ENCODE data around the gene RAPSN. TPM values are rescaled to one million over a fixed set of nuclear protein-coding genes. Genes with fewer than 3 reads are reported as not detected.
"Not testable (repeated sequence)": the region's sequence is repeated elsewhere in the genome, so short reads cannot be mapped to it uniquely, and the experiment has no call there.

RAPSN gene
- total and polyA plus RNA-seq, 5 donors from 2014 or later = 1.7 TPM; not detected in 4

DNA sequence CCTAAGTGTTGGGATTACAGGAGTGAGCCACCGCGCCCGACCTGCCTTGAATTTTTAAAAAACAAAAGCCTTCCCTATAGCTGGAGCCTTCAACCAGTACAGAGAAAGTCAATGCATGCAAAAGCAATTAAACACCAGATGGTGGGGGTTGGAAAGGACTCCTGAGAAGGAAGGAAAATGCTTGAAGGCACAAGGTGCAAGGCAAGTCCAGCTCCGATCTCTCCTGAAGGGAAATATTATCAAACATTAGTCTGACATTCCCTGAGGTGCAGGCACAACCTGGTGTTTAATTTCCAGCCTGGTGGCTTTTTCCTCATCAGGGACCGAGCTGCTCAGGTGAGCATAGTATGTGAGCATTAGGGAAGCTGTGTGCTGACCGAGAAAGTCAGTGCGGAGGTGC, 12.9 kb upstream of the RAPSN start:
- no peaks in the 10 kb centered on the region for H3K27me3 Mint-ChIP-seq
- no peak for DNase-seq

DNA sequence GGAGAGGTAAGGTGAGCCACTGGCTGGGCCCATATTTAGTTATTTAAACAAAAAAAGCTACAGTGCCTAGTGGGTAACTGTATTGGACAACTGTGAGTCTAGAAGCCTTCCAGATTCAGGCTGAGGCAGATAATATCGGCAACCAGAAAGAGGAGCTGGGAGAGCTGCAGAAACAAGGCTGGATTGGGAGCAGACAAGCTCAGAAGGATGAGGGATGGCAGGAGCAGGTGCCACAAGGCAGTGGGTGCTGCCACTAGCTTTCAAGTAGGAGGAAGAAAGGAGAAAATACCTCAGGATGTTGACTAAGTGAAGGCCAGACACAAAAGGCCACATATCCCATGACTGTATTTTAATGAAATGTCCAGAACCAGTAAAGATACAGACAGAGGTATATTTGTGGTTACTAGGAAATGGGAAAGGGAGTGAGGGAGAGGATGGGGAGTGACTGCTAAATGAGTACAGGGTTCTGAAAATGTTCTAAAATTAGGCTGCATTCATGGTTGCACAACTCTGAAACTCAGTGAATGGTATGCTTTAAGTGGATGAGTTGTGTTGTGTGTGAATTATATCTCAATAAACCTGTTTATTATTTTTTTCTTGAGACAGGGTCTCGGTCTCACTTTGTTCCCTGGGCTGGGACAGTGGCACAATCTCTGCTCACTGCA, 11.8 kb upstream of the RAPSN start:
- DNase-seq (no peak), ATAC-seq (ENCODE audit: low read depth in 2 of 2) (no peak)
- H3K9me3 ChIP-seq (ENCODE audit: control insufficient read depth in 2 of 2, low read length in 2 of 2) = no peaks in the 10 kb centered on the region
- peaks cover 12% of the 10 kb centered on the region for H3K36me3 Mint-ChIP-seq
- H3K36me3 ChIP-seq (ENCODE audit: control insufficient read depth, insufficient read depth, low read length) = peaks cover 16% of the 10 kb centered on the region
- H3K4me1 ChIP-seq (ENCODE audit: control insufficient read depth, insufficient read depth, low read length, poor library complexity, severe bottlenecking) = no peaks in the 10 kb centered on the region
- no peak overlapping the region for H3K4me3 ChIP-seq (ENCODE audit: low read depth, low read length)
- peaks cover 0 to 8% (median 3%) of the 10 kb centered on the region in 4 donors for H3K4me1 Mint-ChIP-seq
- peak overlapping the region; percentile 43 to 83 (median 54) for H3K27ac Mint-ChIP-seq
- no peak overlapping the region for H3K27ac ChIP-seq (ENCODE audit: insufficient read depth, low read length, poor library complexity, severe bottlenecking)
- H3K4me3 Mint-ChIP-seq = no peak overlapping the region
- H3K9me3 Mint-ChIP-seq = no peaks in the 10 kb centered on the region
- no peaks in the 10 kb centered on the region for H3K27me3 ChIP-seq (ENCODE audit: control insufficient read depth, insufficient read depth, low read length)
- no peaks in the 10 kb centered on the region for H3K27me3 Mint-ChIP-seq

More for the DNA sequence above, 12.9 kb upstream of the RAPSN start:
- Mint-ChIP-seq H3K27ac (peak overlapping the region in 1 of 3 donors; percentile 58), H3K9me3 (no peaks in the 10 kb centered on the region), H3K4me3 (no peak overlapping the region), H3K4me1 (peaks cover 0 to 8% (median 3%) of the 10 kb centered on the region in 4 donors), H3K36me3 (peaks cover 12% of the 10 kb centered on the region)
- no peak for ATAC-seq (ENCODE audit: low read depth in 2 of 2)
- Histone ChIP-seq H3K4me3 (ENCODE audit: low read depth, low read length) (no peak overlapping the region), H3K36me3 (ENCODE audit: control insufficient read depth, insufficient read depth, low read length) (peaks cover 24% of the 10 kb centered on the region), H3K27me3 (ENCODE audit: control insufficient read depth, insufficient read depth, low read length) (no peaks in the 10 kb centered on the region), H3K27ac (ENCODE audit: insufficient read depth, low read length, poor library complexity, severe bottlenecking) (no peak overlapping the region), H3K9me3 (ENCODE audit: control insufficient read depth in 2 of 2, low read length in 2 of 2) (no peaks in the 10 kb centered on the region), H3K4me1 (ENCODE audit: control insufficient read depth, insufficient read depth, low read length, poor library complexity, severe bottlenecking) (no peaks in the 10 kb centered on the region)

- ATAC-seq (ENCODE audit: low read depth in 2 of 2) = peak; percentile 89 to 92
- not testable (repeated sequence) for H3K9me3 Mint-ChIP-seq; H3K27me3 ChIP-seq (ENCODE audit: control insufficient read depth, insufficient read depth, low read length); H3K36me3 ChIP-seq (ENCODE audit: control insufficient read depth, insufficient read depth, low read length); H3K27ac ChIP-seq (ENCODE audit: insufficient read depth, low read length, poor library complexity, severe bottlenecking); H3K4me1 Mint-ChIP-seq; H3K36me3 Mint-ChIP-seq; H3K4me3 Mint-ChIP-seq; H3K4me1 ChIP-seq (ENCODE audit: control insufficient read depth, insufficient read depth, low read length, poor library complexity, severe bottlenecking); H3K4me3 ChIP-seq (ENCODE audit: low read depth, low read length); H3K9me3 ChIP-seq (ENCODE audit: control insufficient read depth in 2 of 2, low read length in 2 of 2); H3K27me3 Mint-ChIP-seq
- peak overlapping the region in 1 of 3 donors; percentile 29 for H3K27ac Mint-ChIP-seq
- peak; percentile 52 to 83 (median 70) for DNase-seq
Measured at GRCh38 chr11:47454258-47454671, 5.3 kb upstream of the RAPSN start.

GRCh38 chr11:47453365-47453764, 4.4 kb upstream of the RAPSN start:
- Histone ChIP-seq H3K4me1 (ENCODE audit: control insufficient read depth, insufficient read depth, low read length, poor library complexity, severe bottlenecking) (no peaks in the 10 kb centered on the region), H3K27me3 (ENCODE audit: control insufficient read depth, insufficient read depth, low read length) (no peaks in the 10 kb centered on the region), H3K27ac (ENCODE audit: insufficient read depth, low read length, poor library complexity, severe bottlenecking) (no peak overlapping the region), H3K4me3 (ENCODE audit: low read depth, low read length) (no peak overlapping the region), H3K9me3 (ENCODE audit: control insufficient read depth in 2 of 2, low read length in 2 of 2) (no peaks in the 10 kb centered on the region), H3K36me3 (ENCODE audit: control insufficient read depth, insufficient read depth, low read length) (no peaks in the 10 kb centered on the region)
- DNase-seq (no peak), ATAC-seq (ENCODE audit: low read depth in 2 of 2) (no peak)
- Mint-ChIP-seq H3K4me3 (no peak overlapping the region), H3K4me1 (peaks cover 0 to 7% (median 5%) of the 10 kb centered on the region in 4 donors), H3K27me3 (no peaks in the 10 kb centered on the region), H3K36me3 (no peaks in the 10 kb centered on the region), H3K9me3 (peaks cover 0 to 2% (median 0%) of the 10 kb centered on the region in 7 donors), H3K27ac (no peak overlapping the region)

- H3K4me1 ChIP-seq (ENCODE audit: control insufficient read depth, insufficient read depth, low read length, poor library complexity, severe bottlenecking) = no peaks in the 10 kb centered on the region
- no peak for DNase-seq
- no peak overlapping the region for H3K4me3 Mint-ChIP-seq
- no peak overlapping the region for H3K4me3 ChIP-seq (ENCODE audit: low read depth, low read length)
- H3K9me3 ChIP-seq (ENCODE audit: control insufficient read depth in 2 of 2, low read length in 2 of 2) = no peaks in the 10 kb centered on the region
- no peak for ATAC-seq (ENCODE audit: low read depth in 2 of 2)
- peaks cover 0 to 2% (median 0%) of the 10 kb centered on the region in 7 donors for H3K9me3 Mint-ChIP-seq
- no peak overlapping the region for H3K27ac Mint-ChIP-seq
- H3K36me3 Mint-ChIP-seq = no peaks in the 10 kb centered on the region
- peaks cover 0 to 7% (median 5%) of the 10 kb centered on the region in 4 donors for H3K4me1 Mint-ChIP-seq
- no peak overlapping the region for H3K27ac ChIP-seq (ENCODE audit: insufficient read depth, low read length, poor library complexity, severe bottlenecking)
- H3K27me3 Mint-ChIP-seq = no peaks in the 10 kb centered on the region
- H3K36me3 ChIP-seq (ENCODE audit: control insufficient read depth, insufficient read depth, low read length) = no peaks in the 10 kb centered on the region
- H3K27me3 ChIP-seq (ENCODE audit: control insufficient read depth, insufficient read depth, low read length) = no peaks in the 10 kb centered on the region
Measured at GRCh38 chr11:47451990-47452389, 3.1 kb upstream of the RAPSN start.

DNA sequence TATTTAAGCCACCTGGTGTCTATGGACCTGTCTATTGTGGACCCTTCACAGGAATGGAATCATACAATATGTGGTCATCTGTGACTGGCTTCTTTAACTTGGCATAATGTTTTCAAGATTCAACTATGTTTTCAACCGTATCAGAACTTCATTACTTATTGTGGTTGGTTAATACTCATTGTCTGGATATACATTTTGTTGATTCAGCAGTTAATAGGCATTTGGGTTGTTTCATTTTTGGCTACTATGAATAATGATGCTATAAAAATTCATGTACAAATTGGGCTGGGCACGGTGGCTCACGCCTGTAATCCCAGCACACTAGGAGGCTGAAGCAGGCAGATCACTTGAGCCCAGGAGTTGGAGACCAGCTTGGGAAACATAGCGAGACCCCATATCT, 2.5 kb upstream of the RAPSN start:
- no peak overlapping the region for H3K4me3 Mint-ChIP-seq
- no peak overlapping the region for H3K27ac ChIP-seq (ENCODE audit: insufficient read depth, low read length, poor library complexity, severe bottlenecking)
- ATAC-seq (ENCODE audit: low read depth in 2 of 2) = no peak
- peaks cover 0 to 2% (median 0%) of the 10 kb centered on the region in 7 donors for H3K9me3 Mint-ChIP-seq
- no peaks in the 10 kb centered on the region for H3K27me3 Mint-ChIP-seq
- no peaks in the 10 kb centered on the region for H3K9me3 ChIP-seq (ENCODE audit: control insufficient read depth in 2 of 2, low read length in 2 of 2)
- no peak overlapping the region for H3K4me3 ChIP-seq (ENCODE audit: low read depth, low read length)
- H3K27ac Mint-ChIP-seq = no peak overlapping the region
- H3K36me3 ChIP-seq (ENCODE audit: control insufficient read depth, insufficient read depth, low read length) = no peaks in the 10 kb centered on the region
- no peaks in the 10 kb centered on the region for H3K36me3 Mint-ChIP-seq
- peaks cover 0 to 7% (median 5%) of the 10 kb centered on the region in 4 donors for H3K4me1 Mint-ChIP-seq
- H3K4me1 ChIP-seq (ENCODE audit: control insufficient read depth, insufficient read depth, low read length, poor library complexity, severe bottlenecking) = no peaks in the 10 kb centered on the region
- no peaks in the 10 kb centered on the region for H3K27me3 ChIP-seq (ENCODE audit: control insufficient read depth, insufficient read depth, low read length)
- no peak for DNase-seq

GRCh38 chr11:47449541-47449940, 605 bp upstream of the RAPSN start:
- Mint-ChIP-seq H3K4me1 (peaks cover 0 to 6% (median 5%) of the 10 kb centered on the region in 4 donors), H3K27me3 (no peaks in the 10 kb centered on the region), H3K36me3 (no peaks in the 10 kb centered on the region), H3K4me3 (no peak overlapping the region), H3K27ac (no peak overlapping the region), H3K9me3 (peaks cover 0 to 2% (median 0%) of the 10 kb centered on the region in 7 donors)
- H3K4me1 ChIP-seq (ENCODE audit: control insufficient read depth, insufficient read depth, low read length, poor library complexity, severe bottlenecking) = no peaks in the 10 kb centered on the region
- H3K36me3 ChIP-seq (ENCODE audit: control insufficient read depth, insufficient read depth, low read length) = no peaks in the 10 kb centered on the region
- no peak overlapping the region for H3K27ac ChIP-seq (ENCODE audit: insufficient read depth, low read length, poor library complexity, severe bottlenecking)
- ATAC-seq (ENCODE audit: low read depth in 2 of 2) (no peak), DNase-seq (no peak)
- no peak overlapping the region for H3K4me3 ChIP-seq (ENCODE audit: low read depth, low read length)
- H3K9me3 ChIP-seq (ENCODE audit: control insufficient read depth in 2 of 2, low read length in 2 of 2) = no peaks in the 10 kb centered on the region
- no peaks in the 10 kb centered on the region for H3K27me3 ChIP-seq (ENCODE audit: control insufficient read depth, insufficient read depth, low read length)

DNA sequence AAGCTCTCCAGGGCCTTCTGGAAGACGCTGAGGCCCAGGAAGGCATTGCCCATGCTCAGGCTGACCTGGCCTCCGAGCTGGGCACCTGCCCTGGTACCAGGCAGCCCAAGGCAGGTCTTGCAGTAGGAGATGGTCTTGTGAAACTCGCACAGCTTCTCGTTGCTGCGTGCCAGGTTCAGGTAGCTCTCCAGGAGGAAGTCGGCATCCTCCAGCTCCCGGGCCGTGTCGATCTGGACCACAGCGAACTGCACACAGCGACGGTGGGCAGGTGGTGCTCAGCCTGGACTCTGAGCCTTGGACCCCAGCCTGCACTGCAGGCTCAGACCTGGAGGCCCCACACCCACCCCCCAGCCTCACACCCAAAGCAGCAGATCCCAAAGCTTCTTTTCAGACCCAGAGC, 1.0 kb downstream of the RAPSN start:
- H3K4me3 Mint-ChIP-seq = no peak overlapping the region
- H3K27ac Mint-ChIP-seq = no peak overlapping the region
- DNase-seq (no peak), ATAC-seq (ENCODE audit: low read depth in 2 of 2) (no peak)
- no peak overlapping the region for H3K27ac ChIP-seq (ENCODE audit: insufficient read depth, low read length, poor library complexity, severe bottlenecking)
- H3K4me1 ChIP-seq (ENCODE audit: control insufficient read depth, insufficient read depth, low read length, poor library complexity, severe bottlenecking) = no peaks in the 10 kb centered on the region
- no peaks in the 10 kb centered on the region for H3K27me3 ChIP-seq (ENCODE audit: control insufficient read depth, insufficient read depth, low read length)
- H3K4me3 ChIP-seq (ENCODE audit: low read depth, low read length) = no peak overlapping the region
- H3K4me1 Mint-ChIP-seq = no peaks in the 10 kb centered on the region
- no peaks in the 10 kb centered on the region for H3K27me3 Mint-ChIP-seq
- H3K36me3 ChIP-seq (ENCODE audit: control insufficient read depth, insufficient read depth, low read length) = no peaks in the 10 kb centered on the region
- peaks cover 0 to 2% (median 0%) of the 10 kb centered on the region in 7 donors for H3K9me3 Mint-ChIP-seq
- no peaks in the 10 kb centered on the region for H3K9me3 ChIP-seq (ENCODE audit: control insufficient read depth in 2 of 2, low read length in 2 of 2)
- H3K36me3 Mint-ChIP-seq = no peaks in the 10 kb centered on the region
